Measurements from ENCODE around the gene TEKT1.

DNA sequence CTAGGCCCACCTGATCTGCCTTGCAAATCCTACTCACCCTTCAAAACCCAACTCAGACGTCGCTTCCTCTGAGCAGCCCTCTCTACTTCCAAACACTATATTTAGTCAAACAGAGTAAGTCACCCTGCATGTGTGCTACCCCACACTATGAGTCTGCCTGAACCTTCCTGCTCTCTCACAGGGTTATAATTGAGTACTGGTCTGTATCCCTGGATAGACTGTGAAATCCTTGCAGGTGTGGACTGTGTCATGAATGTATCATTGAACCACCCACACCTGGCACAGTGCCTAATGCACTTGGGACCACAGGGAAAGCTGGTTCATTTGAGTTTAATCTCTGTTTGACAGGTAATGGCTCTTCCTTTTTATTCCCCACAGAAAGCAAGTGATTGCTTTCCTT lies 52.1 kb downstream of the TEKT1 start:
- TF ChIP-seq POLR2AphosphoS5 (IDR thresholded peaks at IDR 0.05; ENCODE audit: low read depth, low read length) (no peak), CTCF (IDR thresholded peaks at IDR 0.05) (no peak), REST (IDR thresholded peaks at IDR 0.05; ENCODE audit: insufficient read depth in 1 of 2, low read depth in 2 of 2, low read length in 1 of 2) (no peak), TCF7L2 (IDR thresholded peaks at IDR 0.05; ENCODE audit: low read depth, low read length) (no peak), SIN3A (IDR thresholded peaks at IDR 0.05; ENCODE audit: borderline replicate concordance, insufficient read depth, low read depth, low read length) (no peak)
